HepG2 (cell line): ENCODE results near the gene NINJ2.

Experiments used
- HDAC6 ChIP-seq: fragments of 200-600 bp; sonication (generic); IDR thresholded peaks from 2 replicates; pipeline ENCODE4 v1.7.0; 2017; ENCODE audit warnings: mild to moderate bottlenecking, antibody characterized with exemption, low read length, low read depth
- JUND ChIP-seq: sonication (generic); formaldehyde crosslinking; IDR thresholded peaks from 2 replicates; pipeline ENCODE4 v1.8.0; 2022; ENCODE audit warnings: mild to moderate bottlenecking, missing genetic modification reagents
- KDM1A ChIP-seq: IDR thresholded peaks from 2 replicates; pipeline ENCODE4 v1.6.1; 2016; ENCODE audit warnings: missing compliant biosample characterization
- KLF11 ChIP-seq: IDR thresholded peaks from 2 replicates; pipeline ENCODE4 v1.6.1; 2016; ENCODE audit warnings: missing compliant biosample characterization
- MIXL1 ChIP-seq: IDR thresholded peaks from 2 replicates; pipeline ENCODE4 v1.6.1; 2016
- MXD1 ChIP-seq: sonication (generic); formaldehyde crosslinking; IDR thresholded peaks from 2 replicates; pipeline ENCODE4 v1.4.0; 2020; ENCODE audit warnings: mild to moderate bottlenecking, missing genetic modification reagents
- SP1 ChIP-seq, 2 experiments: fragments of 450-650 bp in 1 of 2; sonication (generic) in 1 of 2; formaldehyde crosslinking in 1 of 2; IDR thresholded peaks; 2 replicates each; pipeline versions ENCODE4 v1.4.0 to v1.6.1; 2016 to 2020; ENCODE audit warnings: missing genetic modification reagents in 1 of 2
- USF2 ChIP-seq, 2 experiments: sonication (generic) in 1 of 2; formaldehyde crosslinking in 1 of 2; IDR thresholded peaks; 2 replicates each; pipeline versions ENCODE4 v1.5.1 to v1.6.1; 2011 to 2020; ENCODE audit warnings: borderline replicate concordance in 1 of 2, low read depth in 1 of 2, low read length in 1 of 2, mild to moderate bottlenecking in 1 of 2, missing genetic modification reagents in 1 of 2, moderate library complexity in 1 of 2
- ZBTB42 ChIP-seq: sonication (generic); formaldehyde crosslinking; IDR thresholded peaks from 2 replicates; pipeline ENCODE4 v1.5.0; 2020; ENCODE audit warnings: mild to moderate bottlenecking, missing genetic modification reagents
- ZGPAT ChIP-seq: IDR thresholded peaks from 2 replicates; pipeline ENCODE4 v1.6.1; 2016; ENCODE audit warnings: mild to moderate bottlenecking
- ZNF296 ChIP-seq: sonication (generic); formaldehyde crosslinking; conservative IDR thresholded peaks from 2 replicates; pipeline ENCODE4 v1.5.0; 2020; ENCODE audit warnings: mild to moderate bottlenecking, missing genetic modification reagents
- ZNF331 ChIP-seq: sonication (generic); formaldehyde crosslinking; IDR thresholded peaks from 2 replicates; pipeline ENCODE4 v1.4.0; 2020; ENCODE audit warnings: missing genetic modification reagents

GRCh38 chr12:527241-527640 lies 136.0 kb downstream of the NINJ2 start:
- no peak for TF ChIP-seq MXD1 (CRISPR knock-in tag)
- no peak for TF ChIP-seq HDAC6
- no peak for TF ChIP-seq MIXL1 (CRISPR knock-in tag)
- no peak for TF ChIP-seq KDM1A (CRISPR knock-in tag)
- TF ChIP-seq JUND (CRISPR knock-in tag): no peak
- no peak for TF ChIP-seq ZBTB42 (CRISPR knock-in tag)
- no peak for TF ChIP-seq USF2 (IDR thresholded peaks at IDR 0.05; ENCODE audit: low read depth, low read length)
- no peak for TF ChIP-seq USF2 (CRISPR knock-in tag; IDR thresholded peaks at IDR 0.05; ENCODE audit: borderline replicate concordance)
- no peak for TF ChIP-seq KLF11 (CRISPR knock-in tag)
- TF ChIP-seq ZNF331: no peak
- TF ChIP-seq SP1 (IDR thresholded peaks at IDR 0.05): no peak
- no peak for TF ChIP-seq SP1 (CRISPR knock-in tag; IDR thresholded peaks at IDR 0.05)
- TF ChIP-seq ZNF296 (CRISPR knock-in tag): no peak
- TF ChIP-seq ZGPAT (CRISPR knock-in tag): no peak
